Measurements from ENCODE around the gene SMARCB1. TPM values are rescaled to one million over a fixed set of nuclear protein-coding genes. Genes with fewer than 3 reads are reported as not detected.

SMARCB1 gene
- total RNA-seq, 1 experiment from 2014 or later = 136 TPM

DNA sequence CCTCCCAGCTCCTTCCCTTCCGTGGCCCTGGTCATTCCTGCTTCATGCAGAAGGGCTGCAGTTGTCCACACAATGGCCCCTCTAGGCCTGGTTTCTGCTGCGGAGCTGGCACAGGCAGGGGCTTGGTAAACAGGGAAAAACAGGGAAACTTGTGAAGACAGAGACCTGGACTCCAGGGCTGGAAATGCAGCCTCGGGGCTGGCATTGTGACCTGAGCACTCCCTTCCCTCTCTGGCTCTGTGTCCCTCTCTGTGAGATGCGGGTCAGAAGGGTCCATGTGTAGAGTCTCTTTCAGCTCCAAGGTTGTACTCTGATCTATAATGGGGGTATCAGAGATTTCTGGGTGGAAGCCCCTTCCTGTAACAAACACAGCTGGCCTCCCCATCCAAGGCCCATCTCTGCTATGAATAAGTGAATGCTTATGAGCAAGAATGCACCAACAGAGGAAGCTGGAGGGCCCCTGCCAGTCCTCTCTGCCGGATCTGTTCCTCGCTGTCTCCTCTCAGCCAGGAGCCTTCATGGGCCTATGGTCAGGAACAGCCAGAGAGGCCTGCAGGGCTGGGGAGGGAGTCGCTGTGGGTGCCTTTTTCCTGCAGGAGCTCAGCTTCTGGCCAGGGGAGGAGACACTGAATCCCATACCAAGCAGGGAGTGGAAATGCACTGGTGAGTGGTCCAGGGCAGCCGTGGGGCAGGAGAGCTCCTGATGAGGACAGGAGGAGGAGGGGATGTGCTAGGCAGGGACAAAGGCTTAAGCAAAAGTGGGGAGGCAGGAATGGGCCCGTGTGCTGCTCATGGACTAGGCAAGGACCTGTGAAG lies 58.7 kb downstream of the SMARCB1 start:
- Histone ChIP-seq H3K14ac (ENCODE audit: insufficient read depth, low read length) (no peak overlapping the region), H2BK12ac (ENCODE audit: insufficient read length, low read depth, low read length) (no peak overlapping the region), H3T11ph (ENCODE audit: low read length) (no peak overlapping the region), H2BK15ac (ENCODE audit: low read depth, low read length) (no peak overlapping the region), H2AK5ac (ENCODE audit: insufficient read length, low read length) (no peak overlapping the region), H3K9ac (ENCODE audit: extremely low read depth, insufficient read length, low read length) (no peak overlapping the region), H3K27ac (ENCODE audit: insufficient read length, low read depth, low read length) (no peak overlapping the region), H4K20me1 (ENCODE audit: control insufficient read depth, insufficient read depth, insufficient read length) (no peaks in the 10 kb centered on the region), H3K56ac (ENCODE audit: insufficient read length, low read depth, low read length) (no peak overlapping the region), H3K79me1 (ENCODE audit: insufficient read depth, low read depth, low read length, poor library complexity, severe bottlenecking) (no peaks in the 10 kb centered on the region), H4K5ac (ENCODE audit: insufficient read length, low read depth, low read length) (no peak overlapping the region), H3K18ac (ENCODE audit: insufficient read length, low read depth, low read length) (no peak overlapping the region), H2AFZ (ENCODE audit: low read length) (no peak overlapping the region), H3K9me3 (ENCODE audit: control insufficient read depth, low read depth, low read length) (no peaks in the 10 kb centered on the region), H2BK20ac (ENCODE audit: low read depth, low read length, poor library complexity, severe bottlenecking) (no peak overlapping the region), H2BK5ac (ENCODE audit: insufficient read length, low read length) (no peak overlapping the region), H3K79me2 (ENCODE audit: insufficient read depth, low read length) (no peaks in the 10 kb centered on the region), H3K4ac (ENCODE audit: low read depth, low read length) (no peak overlapping the region), H4K8ac (replicated peaks; ENCODE audit: insufficient read length, low read depth, low read length) (no peak overlapping the region), H4K91ac (ENCODE audit: insufficient read length, low read depth, low read length) (no peak overlapping the region), H3K4me1 (ENCODE audit: insufficient read depth, low read length) (no peaks in the 10 kb centered on the region; the same call in 1 of the 2 replicates), H3K27me3 (ENCODE audit: insufficient read depth, low read length) (no peaks in the 10 kb centered on the region), H3K23ac (ENCODE audit: insufficient read length, low read depth, low read length) (no peak overlapping the region), H2BK120ac (ENCODE audit: low read depth, low read length, poor library complexity, severe bottlenecking) (no peak overlapping the region), H3K4me2 (ENCODE audit: insufficient read depth, insufficient read length, low read length) (no peak overlapping the region), H3K23me2 (ENCODE audit: insufficient read length, low read depth, low read length, poor library complexity, severe bottlenecking) (peaks cover 3% of the 10 kb centered on the region)
- Mint-ChIP-seq H3K36me3 (ENCODE audit: insufficient read depth in 1 of 3, low read depth in 3 of 3) (no peaks in the 10 kb centered on the region), H3K4me3 (no peak overlapping the region), H3K9me3 (no peaks in the 10 kb centered on the region; a peak in 1 of 5 replicates), H3K27ac (peak overlapping the region in 1 of 3 experiments; percentile 59; a peak in 1 of 7 replicates), H3K27me3 (ENCODE audit: low read depth) (peaks cover 25% of the 10 kb centered on the region), H3K4me1 (peaks cover 34 to 52% of the 10 kb centered on the region in 2 experiments)
- no peak for DNase-seq
- TF ChIP-seq, protein P1, sequence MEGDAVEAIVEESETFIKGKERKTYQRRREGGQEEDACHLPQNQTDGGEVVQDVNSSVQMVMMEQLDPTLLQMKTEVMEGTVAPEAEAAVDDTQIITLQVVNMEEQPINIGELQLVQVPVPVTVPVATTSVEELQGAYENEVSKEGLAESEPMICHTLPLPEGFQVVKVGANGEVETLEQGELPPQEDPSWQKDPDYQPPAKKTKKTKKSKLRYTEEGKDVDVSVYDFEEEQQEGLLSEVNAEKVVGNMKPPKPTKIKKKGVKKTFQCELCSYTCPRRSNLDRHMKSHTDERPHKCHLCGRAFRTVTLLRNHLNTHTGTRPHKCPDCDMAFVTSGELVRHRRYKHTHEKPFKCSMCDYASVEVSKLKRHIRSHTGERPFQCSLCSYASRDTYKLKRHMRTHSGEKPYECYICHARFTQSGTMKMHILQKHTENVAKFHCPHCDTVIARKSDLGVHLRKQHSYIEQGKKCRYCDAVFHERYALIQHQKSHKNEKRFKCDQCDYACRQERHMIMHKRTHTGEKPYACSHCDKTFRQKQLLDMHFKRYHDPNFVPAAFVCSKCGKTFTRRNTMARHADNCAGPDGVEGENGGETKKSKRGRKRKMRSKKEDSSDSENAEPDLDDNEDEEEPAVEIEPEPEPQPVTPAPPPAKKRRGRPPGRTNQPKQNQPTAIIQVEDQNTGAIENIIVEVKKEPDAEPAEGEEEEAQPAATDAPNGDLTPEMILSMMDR (conservative IDR thresholded peaks at IDR 0.05) = no peak
- WGBS (ENCODE audit: extremely low coverage, insufficient read length, low lambda C conversion rate) = no CpG with 5 or more reads among the region's 9 CpGs
